ENCODE data around the gene ART4. TPM values are rescaled to one million over a fixed set of nuclear protein-coding genes. Genes with fewer than 3 reads are reported as not detected.

ART4 gene
- total and polyA plus RNA-seq, 2 donors (not counting 3 experiments of a cell fraction or from before 2014, with no cell fraction given), result 12.5 to 54.7 TPM

- intact Hi-C loops (cut with micrococcal nuclease), result no loop called here
- Histone ChIP-seq H3K4me1 (ENCODE audit: control insufficient read depth, extremely low read depth, insufficient read depth, low read length) (no peaks in the 10 kb centered on the region), H2AFZ (ENCODE audit: low read depth, low read length) (no peak overlapping the region), H3K9me3 (replicated peaks; ENCODE audit: control insufficient read depth, insufficient read depth, low read length) (no peaks in the 10 kb centered on the region), H3K4me2 (ENCODE audit: insufficient read depth, low read length) (no peak overlapping the region), H3K27me3 (ENCODE audit: control insufficient read depth in 2 of 2, insufficient read depth in 2 of 2, low read length in 2 of 2) (no peaks in the 10 kb centered on the region), H3K36me3 (ENCODE audit: control insufficient read depth in 2 of 2, extremely low read depth in 1 of 2, insufficient read depth in 2 of 2, low read length in 2 of 2) (peaks cover 0 to 2% of the 10 kb centered on the region in 2 experiments), H3K4me3 (replicated peaks in 1 of 3; ENCODE audit: insufficient read depth in 1 of 3, low read depth in 1 of 3, low read length in 3 of 3) (no peak overlapping the region), H3K27ac (ENCODE audit: insufficient read depth, low read depth, low read length) (no peak overlapping the region), H3K9ac (replicated peaks; ENCODE audit: extremely low read depth, insufficient read depth, low read length) (no peak overlapping the region), H3K9me1 (replicated peaks; ENCODE audit: control insufficient read depth, extremely low read depth, insufficient read depth, low read length) (peaks cover 2% of the 10 kb centered on the region), H3K79me2 (ENCODE audit: control insufficient read depth, insufficient read depth, low read length) (no peaks in the 10 kb centered on the region), H4K20me1 (replicated peaks; ENCODE audit: control insufficient read depth, extremely low read depth, insufficient read depth, low read length) (no peaks in the 10 kb centered on the region)
- ChIA-PET POLR2A (no interaction called here), CTCF (interaction anchor here (1.0 to 2.2 kb wide), 4 partner anchors 14 to 148 kb away, joined by 3 to 9 read pairs (median 3); partner anchors contain the start of gene PDE6H)
- FAIRE-seq, result no peak
- TF ChIP-seq FOS (IDR thresholded peaks at IDR 0.05; ENCODE audit: borderline replicate concordance, insufficient read depth, low read length) (peak; percentile 5), MYC (IDR thresholded peaks at IDR 0.05; ENCODE audit: low read depth, low read length) (no peak)
- BruUV-seq (replicated peaks), result no TSS peak
- dilution Hi-C loops (cut with MboI; ENCODE audit: extremely low pct_ligation_motif_present, low sequenced_read_pairs), result no loop called here
- DNase-seq (ENCODE audit: low read depth, low spot score), result no peak
These were observed 18.1 kb downstream of the ART4 start for GRCh38 chr12:14825256-14825655.

DNA sequence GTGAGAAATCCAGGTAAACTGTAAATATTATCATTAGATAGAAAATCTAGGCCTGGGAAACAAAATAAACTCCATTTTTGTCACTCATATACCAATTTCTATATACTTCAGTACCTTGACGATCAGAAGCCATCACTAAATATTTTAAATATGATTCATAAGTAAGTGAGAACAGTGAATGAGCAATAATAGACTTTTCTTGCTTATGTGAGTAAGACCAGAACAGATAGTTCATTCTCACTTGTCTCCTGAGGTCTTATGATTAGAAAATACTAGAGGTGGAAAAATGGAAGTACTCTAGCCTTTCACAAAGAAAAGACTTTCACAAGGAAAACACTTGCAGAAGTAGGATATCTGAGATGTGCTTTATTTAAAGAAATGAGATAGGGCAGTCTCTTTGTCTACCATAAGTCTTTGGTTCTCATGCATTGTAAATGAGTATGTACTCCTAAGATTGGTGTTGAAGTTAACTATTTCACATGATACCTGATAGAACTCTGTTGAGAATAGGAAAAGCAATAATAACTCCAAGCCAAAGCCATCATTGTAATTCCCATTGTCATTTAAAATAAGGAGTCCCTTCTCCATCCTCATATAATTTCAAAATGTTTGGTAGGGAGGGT, 19.2 kb downstream of the ART4 start:
- CTCF ChIA-PET, result interaction anchor here (2.2 kb wide), 1 partner anchor 13 kb away, joined by 9 read pairs; no protein-coding TSS in a partner anchor
- no TSS peak for BruUV-seq (replicated peaks)
- Histone ChIP-seq H2AFZ (ENCODE audit: low read depth, low read length) (no peak overlapping the region), H4K20me1 (replicated peaks; ENCODE audit: control insufficient read depth, extremely low read depth, insufficient read depth, low read length) (no peaks in the 10 kb centered on the region), H3K27ac (ENCODE audit: insufficient read depth, low read depth, low read length) (no peak overlapping the region), H3K36me3 (ENCODE audit: control insufficient read depth in 2 of 2, extremely low read depth in 1 of 2, insufficient read depth in 2 of 2, low read length in 2 of 2) (peaks cover 0 to 2% of the 10 kb centered on the region in 2 experiments), H3K9ac (replicated peaks; ENCODE audit: extremely low read depth, insufficient read depth, low read length) (no peak overlapping the region), H3K9me3 (replicated peaks; ENCODE audit: control insufficient read depth, insufficient read depth, low read length) (no peaks in the 10 kb centered on the region), H3K4me3 (replicated peaks in 1 of 3; ENCODE audit: insufficient read depth in 1 of 3, low read depth in 1 of 3, low read length in 3 of 3) (no peak overlapping the region), H3K9me1 (replicated peaks; ENCODE audit: control insufficient read depth, extremely low read depth, insufficient read depth, low read length) (peaks cover 2% of the 10 kb centered on the region), H3K79me2 (ENCODE audit: control insufficient read depth, insufficient read depth, low read length) (no peaks in the 10 kb centered on the region), H3K4me1 (ENCODE audit: control insufficient read depth, extremely low read depth, insufficient read depth, low read length) (no peaks in the 10 kb centered on the region), H3K27me3 (ENCODE audit: control insufficient read depth in 2 of 2, insufficient read depth in 2 of 2, low read length in 2 of 2) (no peaks in the 10 kb centered on the region), H3K4me2 (ENCODE audit: insufficient read depth, low read length) (no peak overlapping the region)
- FAIRE-seq (no peak), DNase-seq (ENCODE audit: low read depth, low spot score) (no peak)
- TF ChIP-seq JUN (IDR thresholded peaks at IDR 0.05; ENCODE audit: borderline replicate concordance, insufficient read depth, insufficient read length, low read depth) (no peak), POLR2A (IDR thresholded peaks at IDR 0.05; ENCODE audit: low read depth, low read length) (no peak), MYC (IDR thresholded peaks at IDR 0.05; ENCODE audit: low read depth, low read length) (no peak), FOS (IDR thresholded peaks at IDR 0.05; ENCODE audit: borderline replicate concordance, insufficient read depth, low read length) (no peak), EZH2 (IDR thresholded peaks at IDR 0.05; ENCODE audit: borderline replicate concordance, low read depth, low read length, severe bottlenecking) (no peak), CTCF (IDR thresholded peaks at IDR 0.05; ENCODE audit: extremely low read depth in 1 of 2, insufficient read depth in 1 of 2, low read depth in 1 of 2, low read length in 2 of 2) (no peak)
- TF ChIP-seq, protein P1, sequence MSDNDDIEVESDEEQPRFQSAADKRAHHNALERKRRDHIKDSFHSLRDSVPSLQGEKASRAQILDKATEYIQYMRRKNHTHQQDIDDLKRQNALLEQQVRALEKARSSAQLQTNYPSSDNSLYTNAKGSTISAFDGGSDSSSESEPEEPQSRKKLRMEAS (IDR thresholded peaks at IDR 0.05; ENCODE audit: insufficient read depth, insufficient read length), result no peak
- POLR2A ChIA-PET, result no interaction called here
- intact Hi-C loops (cut with micrococcal nuclease) (no loop called here), dilution Hi-C loops (cut with MboI; ENCODE audit: extremely low pct_ligation_motif_present, low sequenced_read_pairs) (no loop called here)
